Measurements from ENCODE around the gene R3HDM2.

The R3HDM2 gene

DNA sequence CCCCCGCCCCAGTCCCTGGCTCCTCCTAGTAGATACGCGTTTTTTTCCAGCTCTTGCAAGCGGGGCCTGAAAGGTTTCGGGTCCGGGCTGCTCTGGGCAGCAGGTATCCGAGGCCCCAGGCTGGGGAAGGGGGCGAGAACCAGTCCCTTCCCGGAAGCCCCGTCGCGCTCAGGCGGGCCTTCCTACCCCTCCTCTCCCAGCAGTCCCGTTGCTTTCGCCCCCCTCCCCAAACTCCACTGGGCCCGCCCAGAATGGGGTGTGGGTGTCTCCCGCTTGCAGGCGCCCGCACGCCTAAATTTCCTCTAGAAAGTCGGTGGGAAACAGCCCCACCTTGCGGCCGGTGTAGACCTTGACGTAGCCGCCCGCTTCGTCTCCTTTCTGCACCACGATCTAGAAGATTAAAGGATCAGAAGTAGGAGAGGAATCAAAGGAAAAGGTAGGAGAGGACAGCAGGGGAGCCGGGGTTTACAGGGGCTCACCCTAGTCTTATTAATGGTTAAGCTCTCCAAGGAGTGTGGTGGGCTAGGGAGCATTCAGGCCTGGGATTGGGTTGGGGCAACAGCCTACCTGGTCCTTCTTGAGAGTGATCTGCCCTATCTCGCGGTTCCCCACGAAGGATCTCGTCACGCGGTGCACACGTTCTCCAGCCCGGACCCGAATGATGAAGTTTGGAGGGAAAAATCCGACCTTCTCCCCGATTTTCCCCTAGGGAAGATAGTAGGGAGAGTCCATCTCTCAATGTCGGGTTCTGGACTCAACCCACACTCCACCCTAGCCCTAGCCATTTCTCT, 187.1 kb downstream of the R3HDM2 start:
- Histone ChIP-seq H3K4me1 (ENCODE audit: control insufficient read depth, insufficient read depth, low read length) (peaks cover 24% of the 10 kb centered on the region), H3K4me3 (ENCODE audit: low read depth, low read length) (peak overlapping the region; percentile 61), H3K27me3 (ENCODE audit: control insufficient read depth, insufficient read depth, low read length) (peaks cover 48% of the 10 kb centered on the region), H3K36me3 (ENCODE audit: control insufficient read depth, insufficient read depth, low read length) (no peaks in the 10 kb centered on the region), H3K9ac (ENCODE audit: low read depth, low read length) (no peak overlapping the region), H3K9me3 (ENCODE audit: control insufficient read depth, insufficient read depth, low read length) (no peaks in the 10 kb centered on the region)

DNA sequence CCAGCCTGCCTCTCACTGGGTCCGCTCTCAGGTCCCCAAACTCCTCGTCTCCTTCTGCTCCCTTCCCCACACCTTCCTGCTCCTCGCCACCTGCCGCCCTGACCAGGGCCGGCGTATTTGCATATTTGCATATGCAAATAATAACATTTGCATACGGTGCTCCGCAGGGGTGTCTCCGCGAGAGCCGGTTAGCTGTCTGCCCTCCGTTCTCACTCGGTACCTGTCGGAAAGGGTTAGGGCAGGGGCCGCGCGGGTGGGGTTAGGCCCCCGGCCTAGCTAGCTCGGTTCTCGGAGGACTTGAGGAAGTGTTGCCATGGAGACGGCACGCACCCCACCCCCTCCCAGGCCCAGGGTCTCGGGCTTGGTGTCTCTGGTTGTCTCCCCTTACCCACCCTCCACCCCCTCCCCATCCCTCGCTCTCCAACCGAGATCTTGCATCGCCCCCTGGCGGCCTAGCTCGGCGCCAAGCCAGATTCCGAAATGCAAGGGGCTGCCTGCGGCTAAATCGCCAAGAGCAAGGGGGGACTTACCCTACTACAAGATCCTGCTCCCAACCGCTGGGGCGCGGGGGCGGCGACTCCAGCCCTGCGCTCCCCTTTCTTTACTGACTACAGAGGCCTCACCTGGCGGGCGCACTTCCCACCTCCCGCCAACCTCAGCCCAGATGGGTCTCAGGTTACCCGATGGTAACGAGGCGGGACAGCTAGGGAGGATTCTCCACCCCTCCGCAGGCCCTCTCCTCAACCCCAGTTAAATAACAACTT, 188.0 kb downstream of the R3HDM2 start:
- peaks cover 22% of the 10 kb centered on the region for H3K4me1 ChIP-seq (ENCODE audit: control insufficient read depth, insufficient read depth, low read length)
- no peaks in the 10 kb centered on the region for H3K9me3 ChIP-seq (ENCODE audit: control insufficient read depth, insufficient read depth, low read length)
- peaks cover 56% of the 10 kb centered on the region for H3K27me3 ChIP-seq (ENCODE audit: control insufficient read depth, insufficient read depth, low read length)
- H3K4me3 ChIP-seq (ENCODE audit: low read depth, low read length) = peak overlapping the region; percentile 61
- no peak overlapping the region for H3K9ac ChIP-seq (ENCODE audit: low read depth, low read length)
- no peaks in the 10 kb centered on the region for H3K36me3 ChIP-seq (ENCODE audit: control insufficient read depth, insufficient read depth, low read length)

DNA sequence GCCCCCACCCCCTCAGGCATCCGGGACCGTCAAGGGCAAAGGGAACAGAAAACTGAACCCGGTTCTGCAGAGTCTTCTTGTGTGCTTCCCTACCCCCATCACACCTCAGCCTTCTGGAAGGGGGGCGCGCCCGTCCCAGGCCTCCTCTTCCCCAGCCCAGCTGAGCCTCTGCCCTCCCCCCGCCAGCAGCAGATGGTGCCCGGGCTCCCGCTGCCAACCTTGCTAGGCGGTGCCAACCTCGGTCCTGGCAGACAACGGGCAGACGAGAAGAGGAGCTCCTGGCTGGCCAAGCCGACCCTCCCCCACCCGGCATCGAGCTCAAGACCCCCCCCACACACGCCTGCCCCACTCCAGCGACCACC, 188.5 kb downstream of the R3HDM2 start:
- Histone ChIP-seq H3K4me3 (ENCODE audit: low read depth, low read length) (peak overlapping the region; percentile 52), H3K4me1 (ENCODE audit: control insufficient read depth, insufficient read depth, low read length) (peaks cover 23% of the 10 kb centered on the region), H3K9ac (ENCODE audit: low read depth, low read length) (no peak overlapping the region), H3K9me3 (ENCODE audit: control insufficient read depth, insufficient read depth, low read length) (no peaks in the 10 kb centered on the region), H3K36me3 (ENCODE audit: control insufficient read depth, insufficient read depth, low read length) (no peaks in the 10 kb centered on the region), H3K27me3 (ENCODE audit: control insufficient read depth, insufficient read depth, low read length) (peaks cover 61% of the 10 kb centered on the region)

DNA sequence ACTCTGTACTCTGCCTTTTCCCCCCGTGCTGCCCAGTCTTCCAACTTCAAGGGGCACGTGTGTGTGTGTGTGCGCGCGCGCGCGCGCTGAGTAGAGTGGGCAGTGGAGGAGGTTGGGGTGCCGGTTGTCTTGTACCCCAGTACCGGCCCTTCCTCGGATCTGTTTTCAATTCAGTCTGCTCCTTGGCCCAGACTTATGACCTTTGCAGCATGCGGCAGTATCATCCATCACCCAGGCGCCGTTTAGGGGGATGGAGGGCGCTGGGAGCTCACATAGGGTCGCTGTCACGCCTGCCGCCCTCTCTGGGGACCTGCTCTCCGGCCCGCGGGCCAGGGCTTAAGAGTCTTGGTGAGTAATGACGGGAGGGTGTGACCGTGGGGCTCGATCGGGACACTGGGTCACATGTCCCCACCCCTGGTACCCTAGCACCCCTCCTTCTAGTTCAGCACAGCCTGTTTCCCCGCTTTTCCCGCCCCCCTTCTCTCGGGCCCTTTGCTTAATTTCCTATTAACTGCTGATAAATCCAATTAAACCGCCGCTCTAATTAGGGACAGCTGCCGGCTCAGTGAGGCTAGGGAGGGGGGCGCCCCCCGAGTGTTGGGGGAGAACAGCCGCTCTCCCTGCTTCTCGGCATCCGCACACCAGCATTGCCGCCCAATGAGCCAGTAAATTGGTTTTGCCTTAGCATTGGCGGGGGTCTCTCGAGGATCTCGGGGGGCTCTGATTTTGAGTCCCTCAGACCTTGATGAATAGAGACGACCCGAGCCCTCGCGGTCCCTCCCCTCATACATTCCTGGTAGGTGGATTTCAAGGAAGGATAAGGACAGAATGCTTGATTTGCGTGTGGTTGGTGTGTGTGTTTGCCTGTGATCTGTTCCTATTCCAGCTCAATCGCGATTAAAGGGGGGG, 189.2 kb downstream of the R3HDM2 start:
- Histone ChIP-seq H3K36me3 (ENCODE audit: control insufficient read depth, insufficient read depth, low read length) (no peaks in the 10 kb centered on the region), H3K9me3 (ENCODE audit: control insufficient read depth, insufficient read depth, low read length) (no peaks in the 10 kb centered on the region), H3K27me3 (ENCODE audit: control insufficient read depth, insufficient read depth, low read length) (peaks cover 68% of the 10 kb centered on the region), H3K4me3 (ENCODE audit: low read depth, low read length) (peak overlapping the region; percentile 49), H3K4me1 (ENCODE audit: control insufficient read depth, insufficient read depth, low read length) (peaks cover 18% of the 10 kb centered on the region), H3K9ac (ENCODE audit: low read depth, low read length) (no peak overlapping the region)

- peaks cover 16% of the 10 kb centered on the region for H3K4me1 ChIP-seq (ENCODE audit: control insufficient read depth, insufficient read depth, low read length)
- peak overlapping the region; percentile 49 for H3K4me3 ChIP-seq (ENCODE audit: low read depth, low read length)
- H3K36me3 ChIP-seq (ENCODE audit: control insufficient read depth, insufficient read depth, low read length) = no peaks in the 10 kb centered on the region
- no peak overlapping the region for H3K9ac ChIP-seq (ENCODE audit: low read depth, low read length)
- peaks cover 75% of the 10 kb centered on the region for H3K27me3 ChIP-seq (ENCODE audit: control insufficient read depth, insufficient read depth, low read length)
- no peaks in the 10 kb centered on the region for H3K9me3 ChIP-seq (ENCODE audit: control insufficient read depth, insufficient read depth, low read length)
Measured at GRCh38 chr12:57240926-57241401, 189.9 kb downstream of the R3HDM2 start.

DNA sequence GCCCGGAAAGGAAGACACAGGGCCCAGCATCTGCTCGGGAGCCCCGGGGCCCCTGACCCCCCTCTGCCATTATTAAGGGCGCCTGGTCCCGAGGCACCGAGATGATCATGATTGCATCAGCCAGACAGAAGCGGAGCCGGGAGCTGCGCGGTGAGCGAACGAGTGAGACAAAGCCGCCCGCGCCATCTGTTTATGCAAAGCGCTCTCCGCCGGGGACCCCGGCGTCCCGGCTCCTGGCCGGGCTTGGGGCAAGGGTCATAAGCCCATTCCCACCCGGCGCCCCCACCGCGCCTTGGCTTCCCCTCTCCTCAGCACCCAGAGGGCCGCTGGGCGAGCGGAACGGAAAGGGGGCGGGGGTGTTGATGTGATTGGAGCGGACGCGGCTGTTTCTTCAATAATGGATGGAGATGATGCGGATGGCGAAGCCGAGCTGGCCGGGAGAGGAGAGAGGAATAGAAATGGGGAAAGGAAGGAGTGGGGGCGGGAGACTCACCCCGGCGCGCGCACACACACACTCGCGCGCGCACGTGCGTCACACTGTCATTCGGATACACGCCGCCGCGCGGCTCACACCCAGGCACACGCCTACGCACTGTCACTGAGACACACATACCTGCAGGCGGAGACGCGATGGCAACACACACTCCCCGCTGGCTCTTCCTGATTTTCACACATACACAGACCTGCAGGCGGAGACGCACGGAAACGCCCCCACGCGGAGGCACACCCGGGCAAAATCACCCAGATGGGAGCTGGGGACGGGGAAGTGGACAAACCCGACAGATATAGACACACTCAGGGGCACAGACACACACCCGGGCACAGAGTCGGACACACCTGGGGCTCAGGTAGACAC, 190.5 kb downstream of the R3HDM2 start:
- H3K9me3 ChIP-seq (ENCODE audit: control insufficient read depth, insufficient read depth, low read length) = no peaks in the 10 kb centered on the region
- peaks cover 16% of the 10 kb centered on the region for H3K4me1 ChIP-seq (ENCODE audit: control insufficient read depth, insufficient read depth, low read length)
- no peaks in the 10 kb centered on the region for H3K36me3 ChIP-seq (ENCODE audit: control insufficient read depth, insufficient read depth, low read length)
- peaks cover 82% of the 10 kb centered on the region for H3K27me3 ChIP-seq (ENCODE audit: control insufficient read depth, insufficient read depth, low read length)
- H3K9ac ChIP-seq (ENCODE audit: low read depth, low read length) = no peak overlapping the region
- peak overlapping the region; percentile 49 for H3K4me3 ChIP-seq (ENCODE audit: low read depth, low read length)

- Histone ChIP-seq H3K36me3 (ENCODE audit: control insufficient read depth, insufficient read depth, low read length) (no peaks in the 10 kb centered on the region), H3K4me3 (ENCODE audit: low read depth, low read length) (peak overlapping the region; percentile 49), H3K9me3 (ENCODE audit: control insufficient read depth, insufficient read depth, low read length) (no peaks in the 10 kb centered on the region), H3K27me3 (ENCODE audit: control insufficient read depth, insufficient read depth, low read length) (peaks cover 83% of the 10 kb centered on the region), H3K4me1 (ENCODE audit: control insufficient read depth, insufficient read depth, low read length) (peaks cover 16% of the 10 kb centered on the region), H3K9ac (ENCODE audit: low read depth, low read length) (no peak overlapping the region)
Measured at GRCh38 chr12:57239587-57240065, 191.2 kb downstream of the R3HDM2 start.

GRCh38 chr12:57238854-57239554, 191.8 kb downstream of the R3HDM2 start:
- Histone ChIP-seq H3K9me3 (ENCODE audit: control insufficient read depth, insufficient read depth, low read length) (no peaks in the 10 kb centered on the region), H3K9ac (ENCODE audit: low read depth, low read length) (no peak overlapping the region), H3K4me1 (ENCODE audit: control insufficient read depth, insufficient read depth, low read length) (peaks cover 14% of the 10 kb centered on the region), H3K4me3 (ENCODE audit: low read depth, low read length) (peak overlapping the region; percentile 71), H3K27me3 (ENCODE audit: control insufficient read depth, insufficient read depth, low read length) (peaks cover 81% of the 10 kb centered on the region), H3K36me3 (ENCODE audit: control insufficient read depth, insufficient read depth, low read length) (peaks cover 6% of the 10 kb centered on the region)

- Histone ChIP-seq H3K27me3 (ENCODE audit: control insufficient read depth, insufficient read depth, low read length) (peaks cover 84% of the 10 kb centered on the region), H3K4me3 (ENCODE audit: low read depth, low read length) (peak overlapping the region; percentile 71), H3K9me3 (ENCODE audit: control insufficient read depth, insufficient read depth, low read length) (no peaks in the 10 kb centered on the region), H3K36me3 (ENCODE audit: control insufficient read depth, insufficient read depth, low read length) (peaks cover 14% of the 10 kb centered on the region), H3K9ac (ENCODE audit: low read depth, low read length) (no peak overlapping the region), H3K4me1 (ENCODE audit: control insufficient read depth, insufficient read depth, low read length) (peaks cover 12% of the 10 kb centered on the region)
Measured at GRCh38 chr12:57237932-57238853, 192.7 kb downstream of the R3HDM2 start.

- peak overlapping the region; percentile 71 for H3K4me3 ChIP-seq (ENCODE audit: low read depth, low read length)
- no peaks in the 10 kb centered on the region for H3K9me3 ChIP-seq (ENCODE audit: control insufficient read depth, insufficient read depth, low read length)
- H3K36me3 ChIP-seq (ENCODE audit: control insufficient read depth, insufficient read depth, low read length) = peaks cover 20% of the 10 kb centered on the region
- H3K9ac ChIP-seq (ENCODE audit: low read depth, low read length) = no peak overlapping the region
- peaks cover 12% of the 10 kb centered on the region for H3K4me1 ChIP-seq (ENCODE audit: control insufficient read depth, insufficient read depth, low read length)
- peaks cover 84% of the 10 kb centered on the region for H3K27me3 ChIP-seq (ENCODE audit: control insufficient read depth, insufficient read depth, low read length)
Measured at GRCh38 chr12:57237596-57237931, 193.3 kb downstream of the R3HDM2 start.
